CD4-positive, alpha-beta T cell treated with Interleukin-10 for 1 hour (primary cell): Measurements from ENCODE around the gene F5.
A peak's percentile ranks its signal among the peaks of the same experiment; 100 is the strongest.

Experiments used
- DNase-seq: peaks from one replicate; pipeline ENCODE4 v3.0.0-alpha.2; 2020

F5 gene

DNA sequence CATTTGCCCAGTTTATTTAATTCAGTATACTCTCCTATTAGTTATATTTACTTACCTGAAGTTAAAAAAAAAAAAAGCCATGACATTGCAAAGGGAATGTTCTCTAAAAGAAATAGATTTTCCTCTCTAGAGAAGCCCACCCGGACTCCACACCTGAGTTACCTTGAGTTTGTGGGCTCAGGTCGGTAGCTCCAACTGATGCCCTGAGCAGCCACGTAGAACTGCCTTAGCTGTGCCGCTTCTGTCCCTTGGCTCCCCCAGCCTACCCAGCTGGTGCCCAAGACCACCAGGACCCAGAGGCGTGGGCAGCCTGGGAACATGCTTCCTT lies 250 bp downstream of the F5 start:
- no peak for DNase-seq

DNA sequence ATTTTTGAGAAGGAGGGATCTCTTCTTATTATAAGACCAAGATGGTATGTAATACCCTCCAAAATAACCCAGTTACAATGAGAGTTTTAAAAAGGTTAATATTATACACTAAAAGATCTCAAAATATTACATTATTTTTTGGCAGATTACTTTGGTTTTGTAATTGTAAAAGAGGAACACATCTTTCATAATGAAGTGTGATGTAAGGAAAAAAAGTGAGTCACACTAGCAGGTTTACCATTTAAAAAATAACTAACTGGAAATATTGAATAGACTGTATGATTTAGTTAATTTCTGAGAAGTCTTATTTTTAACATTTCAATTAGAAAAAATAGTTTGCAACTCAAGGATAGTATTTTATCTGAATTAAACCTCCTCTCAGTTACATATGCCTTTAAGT lies 1.1 kb downstream of the F5 start:
- no peak for DNase-seq

- peak; percentile 19 for DNase-seq
Observed at GRCh38 chr1:169584483-169585144, 1.7 kb downstream of the F5 start.

GRCh38 chr1:169577981-169578738 lies 8.1 kb downstream of the F5 start:
- DNase-seq = no peak

DNA sequence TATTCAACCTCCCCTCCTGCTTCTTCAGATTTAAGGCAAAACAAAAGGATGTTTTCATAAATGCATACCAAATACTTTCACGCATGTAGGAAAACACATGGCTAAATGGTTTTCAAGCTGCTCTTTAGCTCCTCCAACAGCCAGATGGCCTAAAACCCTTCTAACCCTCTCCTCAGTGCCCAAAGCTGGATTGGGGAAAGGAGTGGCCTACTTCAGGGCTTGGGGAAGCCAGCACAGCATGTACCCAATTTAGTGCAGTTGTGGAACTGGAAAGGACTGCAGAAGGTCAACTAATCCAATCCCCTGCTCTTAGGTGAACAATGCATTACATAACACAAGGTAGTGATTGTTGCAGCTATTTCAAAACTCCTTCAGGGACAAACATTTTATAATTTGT lies 9.3 kb downstream of the F5 start:
- DNase-seq = no peak

- no peak for DNase-seq
Observed at GRCh38 chr1:169576241-169576934, 9.9 kb downstream of the F5 start.

DNA sequence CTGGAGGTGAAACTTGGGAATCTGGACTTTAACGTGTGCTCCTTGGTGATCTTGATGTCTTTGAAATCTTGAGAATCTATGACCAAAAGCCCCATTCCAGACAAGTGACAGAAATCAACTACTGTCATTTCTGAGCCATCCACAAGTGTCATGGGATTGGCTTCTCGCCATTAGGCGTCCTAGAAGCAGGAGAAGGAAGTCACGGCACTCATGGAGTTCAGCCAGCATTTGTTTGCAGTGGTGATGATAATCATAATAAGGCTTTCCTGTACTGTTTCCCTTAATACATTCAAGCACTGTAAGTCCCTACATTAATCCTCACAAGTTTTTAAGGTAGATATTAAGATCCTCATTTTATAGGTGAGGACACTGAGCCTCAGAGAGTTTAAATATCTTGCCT lies 11.9 kb downstream of the F5 start:
- DNase-seq = no peak

DNA sequence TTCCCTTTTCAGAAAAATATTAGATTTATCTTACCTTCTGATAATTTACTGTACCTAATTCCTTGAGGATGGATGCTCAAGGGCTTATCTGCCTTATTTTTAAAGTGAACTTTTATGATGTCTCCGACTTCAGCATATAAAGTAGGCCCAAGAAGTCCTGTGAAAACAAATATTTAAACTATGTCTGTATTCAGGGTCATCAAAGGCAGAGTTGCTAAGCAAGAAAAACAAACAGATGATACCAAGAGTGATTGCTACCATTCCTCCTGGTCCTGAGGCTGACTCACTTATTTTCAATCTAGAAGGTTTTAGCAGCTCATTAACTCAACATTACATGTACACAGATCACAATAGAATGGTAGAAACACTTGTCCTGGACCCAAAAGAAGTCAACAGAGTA lies 14.1 kb downstream of the F5 start:
- peak; percentile 30 for DNase-seq

DNA sequence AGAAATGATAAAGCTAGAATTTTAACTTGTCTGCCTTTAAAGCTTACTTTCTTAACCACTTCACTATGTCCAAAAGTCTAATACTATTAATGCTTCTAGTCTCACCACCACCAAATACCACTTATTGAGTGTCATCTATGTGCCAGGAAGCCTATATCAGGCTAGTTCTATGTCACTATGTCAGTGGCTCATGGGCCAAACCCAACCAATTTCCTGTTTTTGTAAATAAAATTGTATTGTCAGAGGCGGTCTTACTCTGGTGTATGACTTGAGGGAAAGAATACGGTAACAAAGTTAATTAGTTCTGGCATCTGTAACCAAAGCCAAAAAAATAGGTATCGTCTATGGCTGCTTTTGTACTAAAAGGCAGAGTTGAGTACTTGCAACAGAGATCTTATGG lies 14.8 kb downstream of the F5 start:
- DNase-seq = peak; percentile 51

DNA sequence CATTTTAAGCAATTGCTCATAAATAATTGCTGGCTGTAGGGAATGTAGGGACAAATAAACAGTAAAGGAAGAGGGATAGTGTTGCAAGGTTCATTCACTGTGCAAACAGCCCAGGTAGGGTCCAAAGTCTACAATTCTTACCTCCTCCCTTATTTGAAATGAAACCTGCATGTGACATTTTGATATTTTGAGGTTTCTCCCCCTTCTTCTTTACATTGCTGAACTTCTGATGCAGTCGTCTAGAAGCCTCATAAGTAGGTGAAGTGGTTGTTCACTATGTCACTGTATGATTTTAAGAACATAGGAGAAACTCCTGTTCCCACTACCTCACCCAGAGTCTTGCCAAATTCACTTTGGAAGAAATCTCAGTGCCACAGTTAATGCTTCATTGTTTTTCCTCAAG lies 16.1 kb downstream of the F5 start:
- DNase-seq = no peak

GRCh38 chr1:169568497-169568896 lies 17.8 kb downstream of the F5 start:
- no peak for DNase-seq

- no peak for DNase-seq
Observed at GRCh38 chr1:169565335-169566271, 20.7 kb downstream of the F5 start.

DNA sequence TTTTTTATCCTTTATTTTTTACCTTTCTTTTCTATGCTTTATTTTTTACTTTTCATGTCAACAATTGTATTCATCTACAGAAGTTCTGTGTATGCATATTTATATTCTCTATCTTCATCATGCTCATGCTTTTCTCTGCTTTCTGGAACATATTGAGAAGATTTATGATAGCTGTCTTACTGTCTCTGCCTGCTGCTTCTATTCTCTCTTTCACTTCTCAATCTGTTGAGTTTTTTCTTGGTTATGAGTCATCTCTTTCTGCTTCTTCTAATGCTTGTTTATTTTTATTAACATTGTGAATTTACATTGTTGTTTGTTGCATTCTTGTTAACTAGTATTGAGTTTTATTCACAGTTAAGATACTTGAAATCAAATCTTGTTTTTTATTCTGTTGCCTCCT lies 22.6 kb downstream of the F5 start:
- no peak for DNase-seq

DNA sequence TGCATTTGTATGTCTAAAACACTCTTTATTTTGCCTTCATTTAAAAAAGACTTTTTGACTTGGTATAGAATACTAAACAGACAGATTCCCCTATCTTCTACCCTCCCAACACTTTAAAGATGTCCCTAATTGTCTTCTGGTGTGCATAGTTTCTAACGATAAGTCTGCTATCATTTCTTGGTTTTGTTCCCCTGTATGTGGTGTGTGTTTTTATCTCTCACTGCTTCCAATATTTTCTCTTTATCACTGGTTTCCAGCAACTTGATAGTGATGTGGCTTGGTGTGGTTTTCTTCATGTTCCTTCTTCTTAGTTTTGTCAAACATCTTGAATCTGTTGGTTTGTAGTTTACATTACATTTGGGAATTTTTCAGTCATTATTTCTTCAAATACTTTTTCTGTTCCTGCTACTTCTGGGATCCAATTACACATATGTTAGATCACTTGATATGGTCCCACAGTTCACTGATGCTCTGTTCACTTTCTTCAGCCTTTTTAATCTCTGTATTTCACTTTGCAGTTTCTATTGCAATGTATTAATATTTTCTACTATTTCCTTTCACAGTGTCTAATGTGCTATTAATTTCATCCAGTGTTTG lies 23.2 kb downstream of the F5 start:
- no peak for DNase-seq

- DNase-seq = no peak
Observed at GRCh38 chr1:169561692-169562091, 24.6 kb downstream of the F5 start.

DNA sequence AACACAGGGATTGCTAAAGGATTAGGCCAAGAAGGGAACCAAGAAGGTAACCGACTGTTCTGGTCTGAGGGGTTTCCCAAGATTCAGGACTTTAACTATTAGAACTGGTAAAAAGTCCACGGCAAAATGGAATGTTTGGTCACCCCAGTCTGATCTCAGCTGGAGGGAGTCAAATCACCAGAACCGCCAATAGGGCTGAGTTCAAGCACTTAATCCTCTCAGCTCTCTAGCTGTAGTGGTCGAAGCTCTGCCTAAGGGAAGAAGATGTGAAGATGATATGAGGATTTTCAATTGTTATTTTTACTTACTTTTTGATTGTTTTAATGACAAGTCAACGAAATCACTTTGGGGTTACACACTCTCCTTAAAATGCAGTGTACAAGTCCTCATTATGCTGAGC lies 29.1 kb downstream of the F5 start:
- no peak for DNase-seq

DNA sequence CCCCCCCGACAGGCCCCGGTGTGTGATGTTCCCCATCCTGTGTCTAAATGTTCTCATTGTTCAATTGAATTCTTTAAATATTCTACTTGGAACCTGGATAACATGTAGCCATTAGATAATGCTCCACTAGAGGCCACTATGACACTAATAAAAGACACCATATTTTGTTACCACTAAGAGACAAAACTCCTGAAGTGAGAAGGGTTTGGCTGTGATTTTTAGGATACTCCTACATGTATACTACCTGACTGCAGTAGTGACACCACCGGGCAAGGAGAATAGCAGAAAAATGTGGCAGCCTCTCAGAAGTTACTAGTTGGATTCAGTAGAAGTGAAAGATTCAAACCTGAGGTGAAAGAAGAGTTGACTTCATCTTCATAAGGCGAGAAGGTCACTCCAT lies 36.0 kb downstream of the F5 start:
- peak; percentile 66 for DNase-seq

- DNase-seq = no peak
Observed at GRCh38 chr1:169548282-169548681, 38.0 kb downstream of the F5 start.

DNA sequence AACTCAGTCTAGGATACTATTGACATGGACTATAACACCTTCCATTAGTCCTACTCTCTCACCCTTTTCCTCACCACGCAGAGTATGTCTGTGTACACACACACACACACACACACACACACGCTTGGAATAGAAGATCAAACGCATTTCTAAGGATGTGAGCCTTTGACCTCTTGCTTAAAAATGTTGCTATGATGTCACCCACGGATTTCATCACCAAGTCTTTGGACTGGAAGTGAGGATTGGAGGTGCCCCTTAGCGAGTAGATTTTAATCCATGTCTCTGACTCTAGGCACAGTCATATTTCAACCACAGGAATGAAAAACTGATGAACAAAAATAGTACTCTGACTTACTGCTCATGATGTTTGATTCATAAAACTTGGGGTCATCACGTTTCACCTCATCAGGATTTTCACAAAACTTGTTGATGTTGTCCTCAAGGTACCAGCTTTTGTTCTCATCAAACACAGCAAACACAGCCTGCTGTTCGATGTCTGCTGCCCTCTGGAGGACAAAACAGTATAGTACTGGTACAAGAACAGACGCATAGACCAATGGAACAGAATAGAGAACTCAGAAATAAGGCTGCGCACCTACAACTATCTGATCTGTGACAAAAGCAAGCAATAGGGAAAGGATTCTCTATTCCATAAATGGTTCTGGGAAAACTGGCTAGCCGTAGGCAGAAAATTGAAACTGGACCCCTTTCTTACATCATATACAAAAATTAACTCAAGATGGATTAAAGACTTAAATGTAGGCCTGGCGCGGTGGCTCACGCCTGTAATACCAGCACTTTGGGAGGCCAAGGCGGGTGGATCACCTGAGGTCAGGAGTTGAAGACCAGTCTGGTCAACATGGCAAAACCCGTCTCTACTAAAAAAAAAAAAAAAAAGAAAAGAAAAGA lies 39.9 kb downstream of the F5 start:
- peak; percentile 81 for DNase-seq

- no peak for DNase-seq
Observed at GRCh38 chr1:169545472-169545871, 40.8 kb downstream of the F5 start.

- no peak for DNase-seq
Observed at GRCh38 chr1:169538998-169539871, 47.0 kb downstream of the F5 start.
